ENCODE data around the gene RNASE11.

RNASE11 gene

DNA sequence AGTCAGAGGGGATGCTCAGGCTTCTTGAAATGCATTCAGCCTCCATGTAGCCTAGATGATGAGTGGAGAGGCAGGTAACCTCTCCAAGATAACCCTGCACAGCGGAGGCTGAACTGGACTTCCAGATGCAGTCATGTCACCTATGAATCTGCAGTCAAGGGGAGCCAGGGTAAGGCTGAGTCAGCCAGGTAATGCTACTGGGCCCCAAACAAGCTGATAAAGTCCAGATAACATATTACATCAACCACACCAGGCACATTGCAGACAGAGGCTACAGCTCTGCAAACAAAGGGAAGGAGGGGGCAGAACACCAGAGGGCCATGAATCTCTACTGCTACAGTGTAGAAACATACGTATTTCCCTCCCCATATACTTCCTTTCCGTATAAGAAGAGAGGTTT lies 40.9 kb downstream of the RNASE11 start:
- H3F3A ChIP-seq (ENCODE audit: control insufficient read depth, insufficient read depth): no peaks in the 10 kb centered on the region
- H3K4me2 ChIP-seq (ENCODE audit: low read length): no peak overlapping the region
- peaks cover 10% of the 10 kb centered on the region; the same call in 1 of the 2 replicates for H3K27me3 ChIP-seq (ENCODE audit: control insufficient read depth, low read length)

DNA sequence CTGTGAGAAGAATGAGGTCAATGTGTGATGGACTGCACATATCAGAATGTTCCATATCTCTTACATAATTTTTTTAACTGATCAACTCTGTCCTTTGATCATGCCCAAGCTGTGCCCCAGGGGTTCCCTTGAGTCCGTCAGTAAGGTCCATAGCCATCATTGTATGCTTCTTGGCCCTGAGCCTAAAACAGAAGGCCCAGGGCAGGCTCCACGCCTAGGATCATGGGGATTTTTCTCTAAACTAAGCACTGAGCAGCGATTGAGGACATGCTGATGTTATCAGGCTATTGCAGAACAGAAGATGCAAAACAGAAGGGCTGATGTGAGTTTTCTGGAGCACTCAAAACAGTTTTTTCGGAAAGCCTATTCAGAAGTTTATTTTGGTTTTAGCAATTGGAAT lies 47.9 kb downstream of the RNASE11 start:
- no peaks in the 10 kb centered on the region for H3K9me3 ChIP-seq (ENCODE audit: control insufficient read depth, insufficient read depth, low read length)
- H3K4me3 ChIP-seq (ENCODE audit: low read length): no peak overlapping the region

More for the DNA sequence above, 40.9 kb downstream of the RNASE11 start:
- no peaks in the 10 kb centered on the region for H3K4me1 ChIP-seq (ENCODE audit: control insufficient read depth, low read length)
- TF ChIP-seq EZH2phosphoT487 (IDR thresholded peaks at IDR 0.05; ENCODE audit: borderline replicate concordance, low read length): no peak
- TF ChIP-seq, protein P1, sequence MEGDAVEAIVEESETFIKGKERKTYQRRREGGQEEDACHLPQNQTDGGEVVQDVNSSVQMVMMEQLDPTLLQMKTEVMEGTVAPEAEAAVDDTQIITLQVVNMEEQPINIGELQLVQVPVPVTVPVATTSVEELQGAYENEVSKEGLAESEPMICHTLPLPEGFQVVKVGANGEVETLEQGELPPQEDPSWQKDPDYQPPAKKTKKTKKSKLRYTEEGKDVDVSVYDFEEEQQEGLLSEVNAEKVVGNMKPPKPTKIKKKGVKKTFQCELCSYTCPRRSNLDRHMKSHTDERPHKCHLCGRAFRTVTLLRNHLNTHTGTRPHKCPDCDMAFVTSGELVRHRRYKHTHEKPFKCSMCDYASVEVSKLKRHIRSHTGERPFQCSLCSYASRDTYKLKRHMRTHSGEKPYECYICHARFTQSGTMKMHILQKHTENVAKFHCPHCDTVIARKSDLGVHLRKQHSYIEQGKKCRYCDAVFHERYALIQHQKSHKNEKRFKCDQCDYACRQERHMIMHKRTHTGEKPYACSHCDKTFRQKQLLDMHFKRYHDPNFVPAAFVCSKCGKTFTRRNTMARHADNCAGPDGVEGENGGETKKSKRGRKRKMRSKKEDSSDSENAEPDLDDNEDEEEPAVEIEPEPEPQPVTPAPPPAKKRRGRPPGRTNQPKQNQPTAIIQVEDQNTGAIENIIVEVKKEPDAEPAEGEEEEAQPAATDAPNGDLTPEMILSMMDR (IDR thresholded peaks at IDR 0.05; ENCODE audit: low read depth, low read length, poor library complexity, severe bottlenecking): no peak
- H3K4me3 ChIP-seq (ENCODE audit: low read length): no peak overlapping the region
- no peaks in the 10 kb centered on the region for H3K9me3 ChIP-seq (ENCODE audit: control insufficient read depth, insufficient read depth, low read length)
- no peaks in the 10 kb centered on the region for H3K79me2 ChIP-seq (ENCODE audit: control insufficient read depth, low read length)
- H3K27ac ChIP-seq (ENCODE audit: low read depth, low read length): no peak overlapping the region
- H4K20me1 ChIP-seq (ENCODE audit: control insufficient read depth, insufficient read depth, low read depth, low read length): no peaks in the 10 kb centered on the region
- H3K9me2 ChIP-seq (replicated peaks; ENCODE audit: control insufficient read depth, low read length): no peaks in the 10 kb centered on the region
- no peaks in the 10 kb centered on the region for H3K36me3 ChIP-seq (ENCODE audit: control insufficient read depth, low read length)

More for the DNA sequence above, 47.9 kb downstream of the RNASE11 start:
- H3K4me1 ChIP-seq (ENCODE audit: control insufficient read depth, low read length): no peaks in the 10 kb centered on the region
- no peaks in the 10 kb centered on the region for H3F3A ChIP-seq (ENCODE audit: control insufficient read depth, insufficient read depth)
- H3K27me3 ChIP-seq (ENCODE audit: control insufficient read depth, low read length): peaks cover under 1% of the 10 kb centered on the region; the same call in 1 of the 2 replicates
- H3K79me2 ChIP-seq (ENCODE audit: control insufficient read depth, low read length): no peaks in the 10 kb centered on the region
- no peaks in the 10 kb centered on the region for H3K9me2 ChIP-seq (replicated peaks; ENCODE audit: control insufficient read depth, low read length)
- no peaks in the 10 kb centered on the region for H4K20me1 ChIP-seq (ENCODE audit: control insufficient read depth, insufficient read depth, low read depth, low read length)
- H3K27ac ChIP-seq (ENCODE audit: low read depth, low read length): no peak overlapping the region
- H3K4me2 ChIP-seq (ENCODE audit: low read length): no peak overlapping the region
- H3K36me3 ChIP-seq (ENCODE audit: control insufficient read depth, low read length): no peaks in the 10 kb centered on the region
- TF ChIP-seq, protein P1 (IDR thresholded peaks at IDR 0.05; ENCODE audit: low read depth, low read length, poor library complexity, severe bottlenecking): no peak
- no peak for TF ChIP-seq EZH2phosphoT487 (IDR thresholded peaks at IDR 0.05; ENCODE audit: borderline replicate concordance, low read length)
